H9 (cell line): ENCODE results near the gene CNOT6. TPM values are rescaled to one million over a fixed set of nuclear protein-coding genes. Genes with fewer than 3 reads are reported as not detected.

Source experiments
- DNase-seq: peaks from one replicate; pipeline ENCODE4 v3.0.0-alpha.2; 2017
- H2AFZ ChIP-seq: one replicate; pipeline ENCODE4 v1.6.1; 2013; ENCODE audit warnings: mild to moderate bottlenecking, low read length, control low read depth, moderate library complexity
- H2AK5ac ChIP-seq: 2 replicates; pipeline ENCODE4 v1.6.1; 2013; ENCODE audit warnings: low read length, control low read depth, mixed read lengths; ENCODE audit not compliant: insufficient read length
- H2BK120ac ChIP-seq: one replicate; pipeline ENCODE4 v1.6.1; 2013; ENCODE audit warnings: low read depth, mild to moderate bottlenecking, low read length, control low read depth, inconsistent platforms; ENCODE audit not compliant: poor library complexity, severe bottlenecking
- H2BK12ac ChIP-seq: 2 replicates; pipeline ENCODE4 v1.6.1; 2013; ENCODE audit warnings: low read length, control low read depth, mixed read lengths, low read depth; ENCODE audit not compliant: insufficient read length
- H2BK15ac ChIP-seq: 2 replicates; pipeline ENCODE4 v1.6.1; 2013; ENCODE audit warnings: low read depth, low read length, control low read depth
- H2BK20ac ChIP-seq: one replicate; pipeline ENCODE4 v1.6.1; 2013; ENCODE audit warnings: low read depth, mild to moderate bottlenecking, low read length, control low read depth, inconsistent platforms; ENCODE audit not compliant: poor library complexity, severe bottlenecking
- H2BK5ac ChIP-seq: 2 replicates; pipeline ENCODE4 v1.6.1; 2013; ENCODE audit warnings: low read length, control low read depth, mixed read lengths; ENCODE audit not compliant: insufficient read length
- H3K14ac ChIP-seq: 2 replicates; pipeline ENCODE4 v1.6.1; 2013; ENCODE audit warnings: low read length, control low read depth; ENCODE audit not compliant: insufficient read depth
- H3K18ac ChIP-seq: 2 replicates; pipeline ENCODE4 v1.6.1; 2013; ENCODE audit warnings: low read depth, mild to moderate bottlenecking, mixed read lengths, low read length, control low read depth; ENCODE audit not compliant: insufficient read length
- H3K23ac ChIP-seq: 2 replicates; pipeline ENCODE4 v1.6.1; 2013; ENCODE audit warnings: low read length, control low read depth, mixed read lengths, low read depth; ENCODE audit not compliant: insufficient read length
- H3K23me2 ChIP-seq: 2 replicates; pipeline ENCODE4 v1.6.1; 2013; ENCODE audit warnings: low read depth, mild to moderate bottlenecking, mixed read lengths, low read length, control low read depth; ENCODE audit not compliant: insufficient read length, poor library complexity, severe bottlenecking
- H3K27ac ChIP-seq: 2 replicates; pipeline ENCODE4 v1.5.1; 2013; ENCODE audit warnings: low read length, control low read depth, mixed read lengths, low read depth; ENCODE audit not compliant: insufficient read length
- H3K27me3 ChIP-seq: 2 replicates; pipeline ENCODE4 v1.6.1; 2013; ENCODE audit warnings: low read length, control low read depth, inconsistent platforms; ENCODE audit not compliant: insufficient read depth
- H3K4ac ChIP-seq: 2 replicates; pipeline ENCODE4 v1.6.1; 2013; ENCODE audit warnings: low read depth, mild to moderate bottlenecking, control low read depth, inconsistent platforms, low read length, moderate library complexity
- H3K4me1 ChIP-seq: 2 replicates; pipeline ENCODE4 v1.6.1; 2013; ENCODE audit warnings: low read length, control low read depth, inconsistent platforms; ENCODE audit not compliant: insufficient read depth
- H3K4me2 ChIP-seq: 2 replicates; pipeline ENCODE4 v1.6.1; 2013; ENCODE audit warnings: low read length, control low read depth, mixed read lengths; ENCODE audit not compliant: insufficient read length, insufficient read depth
- H3K56ac ChIP-seq: 2 replicates; pipeline ENCODE4 v1.6.1; 2013; ENCODE audit warnings: low read depth, mild to moderate bottlenecking, mixed read lengths, low read length, control low read depth; ENCODE audit not compliant: insufficient read length
- H3K79me1 ChIP-seq: 2 replicates; pipeline ENCODE4 v1.6.1; 2013; ENCODE audit warnings: low read depth, mild to moderate bottlenecking, moderate library complexity, low read length, control low read depth, inconsistent platforms; ENCODE audit not compliant: insufficient read depth, poor library complexity, severe bottlenecking
- H3K79me2 ChIP-seq: 2 replicates; pipeline ENCODE4 v1.6.1; 2013; ENCODE audit warnings: low read length, control low read depth, inconsistent platforms; ENCODE audit not compliant: insufficient read depth
- H3K9ac ChIP-seq: 2 replicates; pipeline ENCODE4 v1.6.1; 2013; ENCODE audit warnings: low read length, control low read depth, mixed read lengths; ENCODE audit not compliant: insufficient read length; ENCODE audit errors: extremely low read depth
- H3K9me3 ChIP-seq: one replicate; pipeline ENCODE4 v1.6.1; 2013; ENCODE audit warnings: low read depth, low read length, inconsistent platforms; ENCODE audit not compliant: control insufficient read depth
- H3T11ph ChIP-seq: one replicate; pipeline ENCODE4 v1.6.1; 2013; ENCODE audit warnings: mild to moderate bottlenecking, low read length, control low read depth, inconsistent platforms
- H4K20me1 ChIP-seq: one replicate; pipeline ENCODE4 v1.6.1; 2013; ENCODE audit not compliant: control insufficient read depth, insufficient read length, insufficient read depth
- H4K5ac ChIP-seq: 2 replicates; pipeline ENCODE4 v1.6.1; 2013; ENCODE audit warnings: low read depth, mild to moderate bottlenecking, mixed read lengths, low read length, control low read depth; ENCODE audit not compliant: insufficient read length
- H4K8ac ChIP-seq: replicated peaks from 2 replicates; pipeline ENCODE4 v1.6.1; 2013; ENCODE audit warnings: low read length, control low read depth, mixed read lengths, low read depth; ENCODE audit not compliant: insufficient read length
- H4K91ac ChIP-seq: 2 replicates; pipeline ENCODE4 v1.6.1; 2013; ENCODE audit warnings: low read depth, mild to moderate bottlenecking, moderate library complexity, mixed read lengths, low read length, control low read depth; ENCODE audit not compliant: insufficient read length
- H3K27ac Mint-ChIP-seq, 3 experiments: 2 replicates in 2 of 3; 3 replicates in 1 of 3; pipeline ENCODE4 v1.8.0; 2020 to 2021; ENCODE audit warnings: mixed read lengths in 3 of 3, mild to moderate bottlenecking in 1 of 3, moderate library complexity in 1 of 3
- H3K27me3 Mint-ChIP-seq: 2 replicates; pipeline ENCODE4 v1.8.0; 2021; ENCODE audit warnings: low read depth, mild to moderate bottlenecking, moderate library complexity, mixed read lengths
- H3K36me3 Mint-ChIP-seq, 3 experiments: 2 replicates in 2 of 3; 3 replicates in 1 of 3; pipeline ENCODE4 v1.8.0; 2020 to 2021; ENCODE audit warnings: low read depth in 3 of 3, mixed read lengths in 3 of 3; ENCODE audit not compliant: insufficient read depth in 1 of 3
- H3K4me1 Mint-ChIP-seq, 2 experiments: 2 replicates each; pipeline ENCODE4 v1.8.0; 2020; ENCODE audit warnings: mixed read lengths in 2 of 2
- H3K4me3 Mint-ChIP-seq, 2 experiments: 2 replicates in 1 of 2; 3 replicates in 1 of 2; pipeline ENCODE4 v1.8.0; 2020 to 2021; ENCODE audit warnings: mild to moderate bottlenecking in 2 of 2, mixed read lengths in 2 of 2, moderate library complexity in 1 of 2
- H3K9me3 Mint-ChIP-seq, 2 experiments: 2 replicates in 1 of 2; 3 replicates in 1 of 2; pipeline ENCODE4 v1.8.0; 2020; ENCODE audit warnings: mild to moderate bottlenecking in 2 of 2, mixed read lengths in 2 of 2, moderate library complexity in 1 of 2
- CTCF ChIP-seq: fragments of 200-600 bp; sonication (generic); conservative IDR thresholded peaks from 3 replicates; pipeline ENCODE4 v1.8.0; 2021; ENCODE audit warnings: antibody characterized with exemption, mild to moderate bottlenecking
- WGBS: extraction: QIAGEN DNeasy Blood & Tissue Kit; methylation state at CpG from one replicate; pipeline ENCODE4 v1.1.7; 2013; ENCODE audit warnings: missing lambda C conversion rate, low lambda C conversion rate, mixed read lengths; ENCODE audit not compliant: insufficient read length; ENCODE audit errors: extremely low coverage; 5-methylcytosine and 5-hydroxymethylcytosine counted together
- total RNA-seq: library from RNA; stranded (reverse); gene quantifications from 2 replicates; pipeline ENCODE4 v1.2.1, GENCODE V29; 2021

Gene CNOT6
- total RNA-seq, 1 experiment from 2014 or later = 45.0 TPM

GRCh38 chr5:180618829-180619562 lies 124.8 kb downstream of the CNOT6 start:
- H4K5ac ChIP-seq = no peak overlapping the region
- no peak overlapping the region for H3K4ac ChIP-seq
- no peaks in the 10 kb centered on the region for H3K79me2 ChIP-seq
- no peak overlapping the region for H2AK5ac ChIP-seq
- H2BK120ac ChIP-seq = no peak overlapping the region
- H3K4me1 ChIP-seq = no peaks in the 10 kb centered on the region
- peak; percentile 76 for TF ChIP-seq CTCF
- H3K14ac ChIP-seq = peak overlapping the region; percentile 74; the same call in 1 of the 2 replicates
- H3K18ac ChIP-seq = no peak overlapping the region
- no peak overlapping the region for H3T11ph ChIP-seq
- no peak overlapping the region for H2BK12ac ChIP-seq
- H2AFZ ChIP-seq = no peak overlapping the region
- no peak overlapping the region for H3K9ac ChIP-seq
- H4K20me1 ChIP-seq = no peaks in the 10 kb centered on the region
- no peak overlapping the region for H3K56ac ChIP-seq
- Mint-ChIP-seq H3K27me3 (peaks cover 17% of the 10 kb centered on the region), H3K4me3 (peak overlapping the region; percentile 62 to 78), H3K36me3 (peaks cover 0 to 5% (median 0%) of the 10 kb centered on the region in 3 experiments; a peak in 3 of 7 replicates), H3K9me3 (no peaks in the 10 kb centered on the region), H3K4me1 (peaks cover 6 to 8% of the 10 kb centered on the region in 2 experiments; a peak in 3 of 4 replicates), H3K27ac (no peak overlapping the region)
- no CpG with 5 or more reads among the region's 90 CpGs for WGBS
- no peak overlapping the region for H3K23ac ChIP-seq
- peaks cover 3% of the 10 kb centered on the region; the same call in 1 of the 2 replicates for H3K27me3 ChIP-seq
- no peak overlapping the region for H4K91ac ChIP-seq
- no peaks in the 10 kb centered on the region for H3K79me1 ChIP-seq
- peak; percentile 76 for DNase-seq
- H4K8ac ChIP-seq = no peak overlapping the region
- no peaks in the 10 kb centered on the region for H3K9me3 ChIP-seq
- H3K4me2 ChIP-seq = peak overlapping the region; percentile 18
- no peak overlapping the region for H3K27ac ChIP-seq
- no peak overlapping the region for H2BK15ac ChIP-seq
- peaks cover 4% of the 10 kb centered on the region for H3K23me2 ChIP-seq
- no peak overlapping the region for H2BK5ac ChIP-seq
- H2BK20ac ChIP-seq = no peak overlapping the region
